HG03439 (cell line): ENCODE measurements around the gene MSH3.
"Not testable (repeated sequence)": the region's sequence is repeated elsewhere in the genome, so short reads cannot be mapped to it uniquely, and the experiment has no call there.

Source experiments
- ATAC-seq: cut with Tn5 transposase; IDR thresholded peaks from one replicate; pipeline ENCODE4 v1.9.1; 2021; ENCODE audit warnings: mild to moderate bottlenecking, moderate library complexity; ENCODE audit not compliant: unreplicated experiment

The MSH3 gene

GRCh38 chr5:80655231-80655774 lies 851 bp downstream of the MSH3 start:
- ATAC-seq, result no peak

DNA sequence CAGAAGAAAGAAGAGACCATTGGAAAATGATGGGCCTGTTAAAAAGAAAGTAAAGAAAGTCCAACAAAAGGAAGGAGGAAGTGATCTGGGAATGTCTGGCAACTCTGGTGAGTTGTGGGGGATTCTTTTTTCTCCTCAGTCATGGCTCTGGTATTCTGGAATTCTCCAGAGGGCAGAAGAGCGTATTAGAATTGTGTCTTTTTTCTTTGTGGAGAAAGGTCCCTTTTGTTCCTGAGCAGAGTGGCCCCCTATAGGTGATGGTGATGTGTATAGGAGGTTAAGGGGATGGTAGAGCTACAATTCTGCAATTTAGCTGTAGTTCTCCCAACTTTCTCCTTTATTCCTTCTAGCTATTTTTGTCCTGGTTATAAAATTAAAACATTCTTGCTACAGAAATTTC lies 2.0 kb downstream of the MSH3 start:
- no peak for ATAC-seq

- ATAC-seq, result no peak
These were observed 4.7 kb downstream of the MSH3 start for GRCh38 chr5:80659106-80659505.

- not testable (repeated sequence) for ATAC-seq
These were observed 6.2 kb downstream of the MSH3 start for GRCh38 chr5:80660661-80661060.

DNA sequence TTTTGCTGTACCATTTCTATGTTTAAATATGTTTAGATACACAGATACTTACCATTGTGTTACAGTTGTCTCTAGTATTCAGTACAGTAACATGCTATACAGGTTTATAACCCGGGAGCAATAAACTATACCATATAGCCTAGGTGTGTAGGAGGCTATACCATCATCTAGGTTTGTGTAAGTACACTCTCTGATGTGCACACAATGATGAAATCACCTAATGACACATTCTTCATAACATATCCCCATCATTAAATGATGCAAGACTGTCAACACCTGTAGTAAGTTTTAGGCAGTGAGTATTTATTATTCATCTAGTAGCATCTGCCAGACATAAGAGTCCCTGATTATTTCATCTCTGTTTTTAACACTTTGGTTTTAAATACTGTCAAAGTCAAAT lies 7.7 kb downstream of the MSH3 start:
- ATAC-seq, result no peak

DNA sequence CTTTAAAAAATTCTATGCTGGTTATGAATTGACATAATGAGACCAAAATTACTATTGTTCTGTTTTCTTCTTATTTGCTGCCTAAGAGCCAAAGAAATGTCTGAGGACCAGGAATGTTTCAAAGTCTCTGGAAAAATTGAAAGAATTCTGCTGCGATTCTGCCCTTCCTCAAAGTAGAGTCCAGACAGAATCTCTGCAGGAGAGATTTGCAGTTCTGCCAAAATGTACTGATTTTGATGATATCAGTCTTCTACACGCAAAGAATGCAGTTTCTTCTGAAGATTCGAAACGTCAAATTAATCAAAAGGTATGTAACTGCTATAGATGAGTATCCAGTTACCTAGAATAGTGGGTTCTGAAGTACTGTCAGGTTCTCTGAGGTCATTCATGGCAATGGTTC lies 10.6 kb downstream of the MSH3 start:
- no peak for ATAC-seq

GRCh38 chr5:80667384-80667783 lies 12.9 kb downstream of the MSH3 start:
- ATAC-seq, result no peak

DNA sequence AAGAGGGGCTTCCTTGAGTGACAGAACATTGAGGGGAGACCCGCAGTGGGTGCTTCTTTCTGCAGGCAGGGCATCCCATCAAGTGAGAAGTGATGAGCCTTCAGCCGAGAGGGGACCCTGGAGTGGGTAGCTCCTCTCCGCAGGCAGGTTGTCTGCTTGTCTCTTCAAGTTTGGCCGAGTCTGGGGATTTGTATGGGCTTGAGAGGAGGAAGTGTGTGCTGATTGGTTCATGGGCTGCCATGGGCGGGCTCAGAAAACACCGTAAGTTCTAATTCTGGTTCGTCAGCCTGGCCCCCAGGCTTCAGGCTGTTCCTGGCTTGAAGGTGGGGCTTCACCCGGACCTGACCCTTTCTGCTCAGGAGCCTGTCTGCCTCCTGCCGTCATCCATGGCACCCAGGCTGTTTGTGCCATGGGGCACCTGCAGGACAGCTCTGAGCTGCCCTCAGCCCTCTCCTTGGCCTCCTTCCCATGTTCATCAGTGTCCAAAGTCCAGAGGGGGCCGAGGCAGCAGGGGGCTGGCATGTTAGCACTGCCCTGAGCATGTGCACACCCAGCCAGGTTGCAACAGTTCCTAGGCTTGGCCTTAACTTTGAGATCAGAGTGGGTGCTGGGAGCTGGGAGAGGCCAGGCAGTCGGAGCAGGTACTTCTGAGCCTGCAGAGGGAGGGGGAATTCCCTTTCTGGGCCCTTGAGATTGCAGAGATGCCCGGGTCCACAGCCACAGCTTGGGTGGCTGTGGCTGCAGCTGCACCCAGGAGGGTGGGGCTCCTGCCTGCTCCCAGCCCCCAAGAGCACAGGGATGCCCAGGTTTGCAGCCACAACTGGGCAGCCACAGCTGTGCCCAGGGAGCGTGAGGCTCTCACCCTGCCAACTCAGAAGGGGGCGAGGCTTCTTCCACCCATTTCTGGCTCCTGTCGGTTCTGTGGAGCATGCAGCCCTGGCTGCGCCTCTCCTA lies 13.8 kb downstream of the MSH3 start:
- peak; percentile 67 for ATAC-seq

DNA sequence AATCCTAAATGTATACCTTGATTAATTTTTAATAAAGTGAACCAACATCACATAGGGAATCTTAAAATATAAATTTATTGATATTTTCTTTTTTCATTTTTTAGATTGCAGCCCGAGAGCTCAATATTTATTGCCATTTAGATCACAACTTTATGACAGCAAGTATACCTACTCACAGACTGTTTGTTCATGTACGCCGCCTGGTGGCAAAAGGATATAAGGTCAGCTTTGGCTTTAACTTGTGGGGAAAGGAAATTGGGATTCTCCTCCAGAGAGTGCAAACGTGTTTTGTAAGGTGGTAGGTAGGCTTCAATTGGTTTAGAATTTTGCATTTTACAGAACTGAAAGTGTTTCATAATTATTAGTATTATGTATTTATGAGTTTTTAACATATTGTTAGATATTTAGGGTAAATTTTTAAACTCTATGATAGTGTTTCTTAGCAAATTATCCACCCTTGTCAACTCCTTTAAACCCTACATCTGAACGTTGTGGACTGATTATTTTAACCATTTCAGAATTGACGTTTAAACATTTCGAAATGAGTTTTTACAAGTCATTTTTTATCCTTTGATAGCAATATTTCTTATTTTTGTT lies 17.8 kb downstream of the MSH3 start:
- ATAC-seq, result no peak

DNA sequence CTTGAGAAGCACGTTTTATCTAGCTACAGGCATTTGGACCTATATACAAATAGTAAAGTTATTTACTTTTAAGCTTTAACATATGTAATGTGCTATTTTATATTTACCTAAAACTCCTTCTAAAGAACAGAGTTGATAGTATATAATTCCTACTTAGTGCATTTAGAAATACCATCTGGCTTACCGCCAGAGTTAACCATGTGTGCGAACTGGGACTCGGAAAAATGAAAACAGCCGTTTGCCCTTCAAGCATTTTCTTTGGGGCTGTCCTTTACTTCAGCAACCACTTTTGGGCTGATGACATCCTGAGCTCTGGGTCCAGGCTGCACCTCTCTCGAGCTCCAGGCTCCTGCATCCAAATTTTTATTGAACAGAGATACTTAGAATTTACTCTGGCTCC lies 22.3 kb downstream of the MSH3 start:
- no peak for ATAC-seq

DNA sequence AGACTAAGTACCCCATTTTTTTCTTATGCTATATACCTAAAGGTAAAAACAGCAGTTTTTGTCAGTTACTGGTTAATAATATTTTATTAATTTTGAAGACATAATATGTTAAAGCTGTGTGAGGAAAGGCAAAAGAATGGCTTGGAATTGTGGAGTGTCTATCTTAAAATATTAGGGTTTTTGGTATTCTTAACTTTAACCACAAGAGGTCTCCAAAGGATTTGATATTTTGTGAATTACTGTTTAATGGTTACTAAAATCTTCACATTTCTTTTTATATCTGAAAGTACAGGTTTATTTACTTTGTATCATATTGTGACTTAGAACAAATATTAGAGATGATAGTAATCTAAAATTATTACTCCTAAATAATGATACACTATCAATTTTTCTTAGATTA lies 32.3 kb downstream of the MSH3 start:
- no peak for ATAC-seq

- no peak for ATAC-seq
These were observed 34.4 kb downstream of the MSH3 start for GRCh38 chr5:80688648-80689420.

GRCh38 chr5:80689627-80690026 lies 35.2 kb downstream of the MSH3 start:
- no peak for ATAC-seq

GRCh38 chr5:80695666-80696065 lies 41.2 kb downstream of the MSH3 start:
- ATAC-seq, result no peak

GRCh38 chr5:80696450-80696849 lies 42.0 kb downstream of the MSH3 start:
- ATAC-seq, result no peak

DNA sequence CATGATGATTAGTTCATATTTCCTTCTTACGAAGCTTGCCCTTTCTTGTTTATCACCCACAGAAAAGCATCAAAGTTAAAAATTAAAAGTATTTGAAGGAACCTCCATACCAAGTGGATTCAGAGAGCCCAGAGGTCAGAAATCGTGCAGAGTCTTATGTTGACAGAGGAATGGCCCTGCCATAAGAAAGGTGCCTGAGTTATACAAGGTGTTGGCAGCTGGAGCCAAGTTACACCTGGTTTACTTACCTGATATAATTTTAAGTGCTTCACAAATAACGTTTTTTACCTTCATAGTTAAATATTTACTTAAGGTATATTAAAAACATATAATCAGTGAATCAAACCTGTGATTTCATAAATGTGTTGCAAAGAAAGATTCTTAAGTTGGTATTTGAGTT lies 42.6 kb downstream of the MSH3 start:
- ATAC-seq, result no peak

DNA sequence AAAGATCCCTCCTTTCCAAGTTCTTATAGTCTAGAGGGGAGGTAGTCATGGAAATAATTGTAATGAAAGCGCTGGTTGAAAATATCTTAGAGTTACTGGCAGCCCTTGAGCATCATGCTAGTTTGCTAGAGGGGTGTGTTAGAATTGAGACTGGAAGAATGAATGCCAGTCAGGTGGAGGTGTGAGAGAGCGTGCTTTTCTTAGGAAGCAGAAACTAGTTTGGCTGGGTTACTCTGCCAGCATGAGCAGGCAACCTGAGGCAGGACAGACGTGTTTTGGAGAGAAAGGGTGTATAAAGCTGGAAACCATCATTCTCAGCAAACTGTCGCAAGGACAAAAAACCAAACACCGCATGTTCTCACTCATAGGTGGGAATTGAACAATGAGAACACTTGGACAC lies 43.9 kb downstream of the MSH3 start:
- no peak for ATAC-seq

GRCh38 chr5:80701597-80701996 lies 47.1 kb downstream of the MSH3 start:
- ATAC-seq, result no peak

- no peak for ATAC-seq
These were observed 48.8 kb downstream of the MSH3 start for GRCh38 chr5:80703291-80703690.

GRCh38 chr5:80703747-80704146 lies 49.3 kb downstream of the MSH3 start:
- no peak for ATAC-seq

DNA sequence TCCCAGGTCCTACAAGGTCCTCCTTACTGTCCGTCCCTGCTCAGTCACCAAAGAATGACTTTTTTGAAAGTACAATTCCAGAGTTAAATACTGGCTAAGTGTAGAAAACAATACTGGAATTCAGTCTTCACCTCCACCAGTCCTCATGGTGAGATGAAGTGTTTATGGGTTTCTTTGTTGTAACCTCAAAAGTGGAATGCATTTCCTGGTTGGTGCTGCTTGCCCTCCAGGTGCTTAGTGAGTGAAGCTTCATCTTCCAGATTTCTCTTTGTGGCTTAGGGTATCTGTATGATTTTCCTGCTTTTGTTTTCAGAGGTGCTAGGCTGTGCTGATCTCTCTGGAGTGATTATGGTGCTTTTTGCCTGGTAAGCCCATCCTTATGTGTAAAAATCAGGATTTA lies 49.8 kb downstream of the MSH3 start:
- no peak for ATAC-seq
